Panc1 (cell line): ENCODE measurements around the gene GRK6. TPM values are rescaled to one million over a fixed set of nuclear protein-coding genes. Genes with fewer than 3 reads are reported as not detected.

Experiments used
- ATAC-seq: fragments of 200-7000 bp; cut with Tn5 transposase; 2 replicates; pipeline ENCODE4 v1.9.1; 2020; ENCODE audit warnings: mild to moderate bottlenecking, moderate library complexity
- BruUV-seq: library from RNA; stranded (reverse); fragments of 400-500 nt; replicated peaks from 2 replicates; lab custom pipeline; 2021; lab: Mats Ljungman, UMichigan
- CTCF ChIA-PET: fragments of 300-600 bp; sonication (Branson Sonifier 250); formaldehyde crosslinking; loops from one replicate; lab custom pipeline; 2022; ENCODE audit warnings: antibody characterized with exemption; lab: Charles Lee
- POLR2A ChIA-PET: fragments of 300-600 bp; sonication (Branson Sonifier 250); formaldehyde crosslinking; loops from one replicate; lab custom pipeline; 2022; ENCODE audit warnings: antibody characterized with exemption; lab: Charles Lee
- DNase-seq: peaks from one replicate; pipeline ENCODE4 v3.0.0-alpha.2; 2010; ENCODE audit warnings: low read depth, low spot score
- H3K27ac ChIP-seq: 2 replicates; pipeline ENCODE4 v1.5.1; 2011; ENCODE audit warnings: mild to moderate bottlenecking, low read length, inconsistent platforms
- H3K27me3 ChIP-seq: fragments of 200-500 bp; sonication (Bioruptor generic); 2 replicates; pipeline ENCODE4 v1.6.0; 2014; ENCODE audit warnings: low read length, inconsistent platforms; ENCODE audit not compliant: control insufficient read depth, insufficient read depth
- H3K36me3 ChIP-seq: fragments of 200-500 bp; sonication (Bioruptor generic); 2 replicates; pipeline ENCODE4 v1.5.1; 2014; ENCODE audit warnings: inconsistent platforms, mild to moderate bottlenecking, low read length, moderate library complexity; ENCODE audit not compliant: control insufficient read depth, insufficient read depth
- H3K4me1 ChIP-seq: 2 replicates; pipeline ENCODE4 v1.5.1; 2011; ENCODE audit warnings: inconsistent platforms, mild to moderate bottlenecking, low read length, moderate library complexity; ENCODE audit not compliant: control insufficient read depth, insufficient read depth
- H3K4me3 ChIP-seq, 2 experiments: 2 replicates each; pipeline ENCODE4 v1.5.1; 2011 to 2012; ENCODE audit warnings: low read depth in 2 of 2, low read length in 2 of 2, mild to moderate bottlenecking in 2 of 2, inconsistent platforms in 1 of 2, moderate library complexity in 1 of 2
- H3K9me3 ChIP-seq: fragments of 200-500 bp; sonication (Bioruptor generic); 2 replicates; pipeline ENCODE4 v1.5.1; 2014; ENCODE audit warnings: low read depth, mild to moderate bottlenecking, inconsistent platforms, low read length, moderate library complexity; ENCODE audit not compliant: control insufficient read depth, insufficient read depth
- POLR2AphosphoS5 ChIP-seq: IDR thresholded peaks from 2 replicates; pipeline ENCODE4 v1.6.1; 2012; ENCODE audit warnings: mild to moderate bottlenecking, low read depth, low read length, moderate library complexity
- SIN3A ChIP-seq: IDR thresholded peaks from 2 replicates; pipeline ENCODE4 v1.6.1; 2012; ENCODE audit warnings: low read depth, mild to moderate bottlenecking, low read length, moderate library complexity, borderline replicate concordance; ENCODE audit not compliant: insufficient read depth
- TCF7L2 ChIP-seq: IDR thresholded peaks from 2 replicates; pipeline ENCODE4 v1.6.1; 2011; ENCODE audit warnings: mild to moderate bottlenecking, low read depth, low read length, inconsistent platforms
- in situ Hi-C: cut with HindIII; loops from 2 replicates; pipeline ENCODE4 v1.10.0; 2016; ENCODE audit warnings: low sequenced_read_pairs, low pct_unique_long_range_greater_than_20kb
- intact Hi-C: fragments of 100-400 bp; cut with micrococcal nuclease; formaldehyde crosslinking; loops from one replicate; pipeline ENCODE4 v1.10.0; 2022; ENCODE audit not compliant: unreplicated experiment
- total RNA-seq: library from RNA; stranded (reverse); gene quantifications from one replicate; pipeline ENCODE4 v1.2.1, GENCODE V29; 2021; ENCODE audit not compliant: unreplicated experiment
- TF ChIP-seq, protein P1 (sequence below): fragments of 450-650 bp; IDR thresholded peaks from 2 replicates; pipeline ENCODE4 v1.5.1; 2017; ENCODE audit warnings: mild to moderate bottlenecking
- TF ChIP-seq, protein P2 (sequence below), 2 experiments: IDR thresholded peaks; 2 replicates each; pipeline ENCODE4 v1.6.1; 2011 to 2012; ENCODE audit warnings: low read depth in 2 of 2, control low read depth in 1 of 2, low read length in 1 of 2, mild to moderate bottlenecking in 1 of 2, moderate library complexity in 1 of 2; ENCODE audit not compliant: insufficient read depth in 1 of 2

Gene GRK6
- total RNA-seq, 1 experiment from 2014 or later, result 56.1 TPM

DNA sequence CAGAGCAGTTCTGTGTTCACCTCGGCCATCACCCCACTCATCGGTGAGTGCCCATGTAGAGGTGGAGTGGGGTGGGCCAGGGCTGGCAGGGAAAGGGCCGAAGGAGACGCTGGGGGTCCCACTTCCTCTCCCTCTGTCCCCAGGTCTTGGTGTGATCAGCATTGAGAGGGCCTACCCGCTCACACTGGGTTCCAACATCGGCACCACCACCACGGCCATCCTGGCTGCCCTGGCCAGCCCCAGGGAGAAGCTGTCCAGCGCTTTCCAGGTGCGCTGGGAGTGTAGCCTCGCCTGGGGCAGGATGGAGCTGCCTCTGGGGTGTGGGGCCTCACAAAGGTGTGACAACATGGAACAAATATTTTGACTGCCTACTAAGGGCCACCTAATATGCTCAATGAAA is 29.7 kb upstream of the GRK6 start:
- Histone ChIP-seq H3K36me3 (no peaks in the 10 kb centered on the region), H3K27ac (no peak overlapping the region), H3K4me1 (no peaks in the 10 kb centered on the region), H3K4me3 (no peak overlapping the region), H3K27me3 (no peaks in the 10 kb centered on the region), H3K9me3 (no peaks in the 10 kb centered on the region)
- TF ChIP-seq POLR2AphosphoS5 (no peak), SIN3A (no peak), TCF7L2 (no peak)
- TF ChIP-seq, protein P1, sequence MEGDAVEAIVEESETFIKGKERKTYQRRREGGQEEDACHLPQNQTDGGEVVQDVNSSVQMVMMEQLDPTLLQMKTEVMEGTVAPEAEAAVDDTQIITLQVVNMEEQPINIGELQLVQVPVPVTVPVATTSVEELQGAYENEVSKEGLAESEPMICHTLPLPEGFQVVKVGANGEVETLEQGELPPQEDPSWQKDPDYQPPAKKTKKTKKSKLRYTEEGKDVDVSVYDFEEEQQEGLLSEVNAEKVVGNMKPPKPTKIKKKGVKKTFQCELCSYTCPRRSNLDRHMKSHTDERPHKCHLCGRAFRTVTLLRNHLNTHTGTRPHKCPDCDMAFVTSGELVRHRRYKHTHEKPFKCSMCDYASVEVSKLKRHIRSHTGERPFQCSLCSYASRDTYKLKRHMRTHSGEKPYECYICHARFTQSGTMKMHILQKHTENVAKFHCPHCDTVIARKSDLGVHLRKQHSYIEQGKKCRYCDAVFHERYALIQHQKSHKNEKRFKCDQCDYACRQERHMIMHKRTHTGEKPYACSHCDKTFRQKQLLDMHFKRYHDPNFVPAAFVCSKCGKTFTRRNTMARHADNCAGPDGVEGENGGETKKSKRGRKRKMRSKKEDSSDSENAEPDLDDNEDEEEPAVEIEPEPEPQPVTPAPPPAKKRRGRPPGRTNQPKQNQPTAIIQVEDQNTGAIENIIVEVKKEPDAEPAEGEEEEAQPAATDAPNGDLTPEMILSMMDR, result no peak
- TF ChIP-seq, protein P2, sequence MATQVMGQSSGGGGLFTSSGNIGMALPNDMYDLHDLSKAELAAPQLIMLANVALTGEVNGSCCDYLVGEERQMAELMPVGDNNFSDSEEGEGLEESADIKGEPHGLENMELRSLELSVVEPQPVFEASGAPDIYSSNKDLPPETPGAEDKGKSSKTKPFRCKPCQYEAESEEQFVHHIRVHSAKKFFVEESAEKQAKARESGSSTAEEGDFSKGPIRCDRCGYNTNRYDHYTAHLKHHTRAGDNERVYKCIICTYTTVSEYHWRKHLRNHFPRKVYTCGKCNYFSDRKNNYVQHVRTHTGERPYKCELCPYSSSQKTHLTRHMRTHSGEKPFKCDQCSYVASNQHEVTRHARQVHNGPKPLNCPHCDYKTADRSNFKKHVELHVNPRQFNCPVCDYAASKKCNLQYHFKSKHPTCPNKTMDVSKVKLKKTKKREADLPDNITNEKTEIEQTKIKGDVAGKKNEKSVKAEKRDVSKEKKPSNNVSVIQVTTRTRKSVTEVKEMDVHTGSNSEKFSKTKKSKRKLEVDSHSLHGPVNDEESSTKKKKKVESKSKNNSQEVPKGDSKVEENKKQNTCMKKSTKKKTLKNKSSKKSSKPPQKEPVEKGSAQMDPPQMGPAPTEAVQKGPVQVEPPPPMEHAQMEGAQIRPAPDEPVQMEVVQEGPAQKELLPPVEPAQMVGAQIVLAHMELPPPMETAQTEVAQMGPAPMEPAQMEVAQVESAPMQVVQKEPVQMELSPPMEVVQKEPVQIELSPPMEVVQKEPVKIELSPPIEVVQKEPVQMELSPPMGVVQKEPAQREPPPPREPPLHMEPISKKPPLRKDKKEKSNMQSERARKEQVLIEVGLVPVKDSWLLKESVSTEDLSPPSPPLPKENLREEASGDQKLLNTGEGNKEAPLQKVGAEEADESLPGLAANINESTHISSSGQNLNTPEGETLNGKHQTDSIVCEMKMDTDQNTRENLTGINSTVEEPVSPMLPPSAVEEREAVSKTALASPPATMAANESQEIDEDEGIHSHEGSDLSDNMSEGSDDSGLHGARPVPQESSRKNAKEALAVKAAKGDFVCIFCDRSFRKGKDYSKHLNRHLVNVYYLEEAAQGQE (IDR thresholded peaks at IDR 0.05; ENCODE audit: insufficient read depth in 1 of 2, low read depth in 2 of 2, low read length in 1 of 2), result no peak
- ATAC-seq, result no peak
- BruUV-seq, result no TSS peak
- no peak for DNase-seq
- ChIA-PET POLR2A (no interaction called here), CTCF (no interaction called here)
- in situ Hi-C loops, result no loop called here
- intact Hi-C loops, result no loop called here

DNA sequence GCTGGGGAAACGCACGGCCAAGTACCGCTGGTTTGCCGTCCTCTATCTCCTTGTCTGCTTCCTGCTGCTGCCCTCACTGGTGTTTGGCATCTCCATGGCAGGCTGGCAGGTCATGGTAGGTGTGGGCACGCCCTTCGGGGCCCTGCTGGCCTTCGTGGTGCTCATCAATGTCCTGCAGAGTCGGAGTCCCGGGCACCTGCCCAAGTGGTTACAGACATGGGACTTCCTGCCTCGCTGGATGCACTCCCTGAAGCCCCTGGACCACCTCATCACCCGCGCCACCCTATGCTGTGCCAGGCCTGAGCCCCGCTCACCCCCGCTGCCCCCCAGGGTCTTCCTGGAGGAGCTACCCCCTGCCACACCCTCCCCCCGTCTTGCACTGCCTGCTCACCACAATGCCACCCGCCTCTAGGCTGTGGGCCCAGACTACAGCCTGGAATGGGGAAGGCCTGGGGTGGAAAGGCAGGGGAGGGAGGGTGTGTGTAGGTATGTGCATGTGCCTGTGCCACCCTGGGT is 28.5 kb upstream of the GRK6 start:
- DNase-seq (no peak), ATAC-seq (no peak)
- ChIA-PET POLR2A (no interaction called here), CTCF (no interaction called here)
- in situ Hi-C loops, result no loop called here
- Histone ChIP-seq H3K27me3 (no peaks in the 10 kb centered on the region), H3K4me1 (peaks cover 7% of the 10 kb centered on the region), H3K4me3 (no peak overlapping the region), H3K9me3 (no peaks in the 10 kb centered on the region), H3K36me3 (no peaks in the 10 kb centered on the region), H3K27ac (no peak overlapping the region)
- TF ChIP-seq, protein P2 (IDR thresholded peaks at IDR 0.05; ENCODE audit: insufficient read depth in 1 of 2, low read depth in 2 of 2, low read length in 1 of 2), result no peak
- TF ChIP-seq, protein P1, result no peak
- TF ChIP-seq TCF7L2 (no peak), POLR2AphosphoS5 (no peak), SIN3A (no peak)
- no TSS peak for BruUV-seq
- intact Hi-C loops, result no loop called here
